Measurements from ENCODE around the gene SHB.

GRCh38 chr9:37870799-37871176 is 198.2 kb downstream of the SHB start:
- TF ChIP-seq CTCF (conservative IDR thresholded peaks at IDR 0.05; ENCODE audit: low read depth, low read length) (no peak), EZH2phosphoT487 (IDR thresholded peaks at IDR 0.05; ENCODE audit: borderline replicate concordance, low read length) (no peak)
